ENCODE measurements around the gene KAT2B. TPM values are rescaled to one million over a fixed set of nuclear protein-coding genes. Genes with fewer than 3 reads are reported as not detected.

Gene KAT2B
- total and polyA plus RNA-seq, 2 donors (not counting 1 experiment from before 2014, with no cell fraction given): 21.7 to 57.5 TPM

GRCh38 chr3:20047976-20048883, 8.0 kb downstream of the KAT2B start:
- H3K9ac ChIP-seq (ENCODE audit: low read length): peak overlapping the region; percentile 56
- Mint-ChIP-seq H3K27me3 (no peaks in the 10 kb centered on the region), H3K9me3 (ENCODE audit: insufficient read depth) (no peaks in the 10 kb centered on the region), H3K4me1 (peaks cover 74% of the 10 kb centered on the region), H3K4me3 (peak overlapping the region; percentile 64), H3K27ac (peak overlapping the region; percentile 54)
- ATAC-seq (ENCODE audit: low read depth) (no peak), DNase-seq (no peak)
- H3K4me3 ChIP-seq (ENCODE audit: control extremely low read depth in 1 of 5, extremely low read depth in 1 of 5, insufficient read depth in 1 of 5, low read depth in 2 of 5, low read length in 4 of 5): peak overlapping the region in 4 of 5 experiments; percentile 1 to 62 (median 41)
- peaks cover 79% of the 10 kb centered on the region for H3K79me2 ChIP-seq (ENCODE audit: control insufficient read depth, insufficient read depth, low read length)
- 58% methylated on average over 6 of the region's 9 CpGs for WGBS (ENCODE audit: insufficient coverage)
- no peak for TF ChIP-seq CTCF (IDR thresholded peaks at IDR 0.05)
- TF ChIP-seq EZH2 (IDR thresholded peaks at IDR 0.05; ENCODE audit: borderline replicate concordance, insufficient read depth, low read depth, low read length, poor library complexity, severe bottlenecking): no peak
- intact Hi-C loops (cut with micrococcal nuclease): loop anchor here (1.0 to 2.0 kb wide), 2 partner anchors 9 to 79 kb away; no protein-coding TSS in a partner anchor
- H2AFZ ChIP-seq (ENCODE audit: insufficient read depth, low read depth, low read length, poor library complexity, severe bottlenecking): peak overlapping the region; percentile 51
- H4K20me1 ChIP-seq (ENCODE audit: control insufficient read depth, insufficient read depth, low read length, poor library complexity, severe bottlenecking): peaks cover 7% of the 10 kb centered on the region
- H3K36me3 ChIP-seq (replicated peaks in 1 of 2; ENCODE audit: control extremely low read depth in 1 of 2, control insufficient read depth in 1 of 2, extremely low read depth in 1 of 2, insufficient read depth in 2 of 2, low read length in 1 of 2): peaks cover 0 to 7% of the 10 kb centered on the region in 2 experiments
- H3K4me2 ChIP-seq (replicated peaks; ENCODE audit: low read depth, low read length, poor library complexity, severe bottlenecking): peak overlapping the region; percentile 74
- ChIA-PET POLR2A (no interaction called here), CTCF (no interaction called here)
- H3K4me1 ChIP-seq (ENCODE audit: control insufficient read depth in 2 of 2, insufficient read depth in 2 of 2, low read length in 2 of 2): peaks cover 46 to 60% of the 10 kb centered on the region in 2 donors
- no peaks in the 10 kb centered on the region for H3K27me3 ChIP-seq (replicated peaks in 1 of 4; ENCODE audit: control extremely low read depth in 1 of 4, control insufficient read depth in 3 of 4, insufficient read depth in 4 of 4, low read length in 3 of 4)
- peak overlapping the region; percentile 64 to 88 for H3K27ac ChIP-seq (ENCODE audit: low read length in 2 of 2)
- H3K9me3 ChIP-seq (ENCODE audit: control extremely low read depth in 1 of 3, control insufficient read depth in 2 of 3, insufficient read depth in 1 of 3, low read length in 2 of 3): no peaks in the 10 kb centered on the region

Data from B cell (primary cell).